Stimulated activated CD8-positive, alpha-beta memory T cell treated with anti-CD3 and anti-CD28 coated beads, Interleukin-15, amount 100 ng/mL, for 48 hours (primary cell): ENCODE measurements around the gene SCN1A.

Experiments used
- DNase-seq, 2 donors: peaks; one replicate each; pipeline ENCODE4 v3.0.0-alpha.2; 2020; ENCODE audit warnings: low read depth in 2 of 2

The SCN1A gene

GRCh38 chr2:165970663-165971062 lies 157.2 kb downstream of the SCN1A start:
- no peak for DNase-seq

- DNase-seq = no peak
Observed at GRCh38 chr2:165969227-165969626, 158.6 kb downstream of the SCN1A start.

GRCh38 chr2:165967746-165968145 lies 160.1 kb downstream of the SCN1A start:
- DNase-seq = no peak

GRCh38 chr2:165961818-165962217 lies 166.0 kb downstream of the SCN1A start:
- DNase-seq = no peak

GRCh38 chr2:165959371-165959770 lies 168.4 kb downstream of the SCN1A start:
- DNase-seq = no peak

GRCh38 chr2:165958313-165958960 lies 169.4 kb downstream of the SCN1A start:
- DNase-seq = no peak

GRCh38 chr2:165957030-165957675 lies 170.7 kb downstream of the SCN1A start:
- no peak for DNase-seq

GRCh38 chr2:165953655-165954606 lies 173.9 kb downstream of the SCN1A start, which contains the start of gene TTC21B:
Gene TTC21B (minus strand): TSS chr2:165953776. CDS start chr2:165953705, 71 bp downstream.
- DNase-seq = peak; percentile 88 to 90

- DNase-seq = no peak
Observed at GRCh38 chr2:165953306-165953654, 174.5 kb downstream of the SCN1A start.

GRCh38 chr2:165952741-165953211 lies 175.0 kb downstream of the SCN1A start:
- no peak for DNase-seq

GRCh38 chr2:165952085-165952484 lies 175.7 kb downstream of the SCN1A start:
- DNase-seq = no peak

- DNase-seq = no peak
Observed at GRCh38 chr2:165950438-165950837, 177.4 kb downstream of the SCN1A start.

- no peak for DNase-seq
Observed at GRCh38 chr2:165941827-165942226, 186.0 kb downstream of the SCN1A start.

GRCh38 chr2:165938237-165938636 lies 189.6 kb downstream of the SCN1A start:
- DNase-seq = no peak
